Lower lobe of right lung (tissue), 2 donors: ENCODE results near the gene CACNA2D2. TPM values are rescaled to one million over a fixed set of nuclear protein-coding genes. Genes with fewer than 3 reads are reported as not detected.

Source experiments
- ATAC-seq, 2 donors: fragments of 200-7000 bp; cut with Tn5 transposase; one replicate each; pipeline ENCODE4 v1.9.1; 2020 to 2022; ENCODE audit warnings: mild to moderate bottlenecking in 2 of 2, moderate library complexity in 2 of 2
- DNase-seq: peaks from one replicate; pipeline ENCODE4 v3.0.0-alpha.2; 2020
- H3K27ac ChIP-seq: fragments of 200-600 bp; one replicate; pipeline ENCODE4 v1.8.0; 2022
- H3K27me3 ChIP-seq: fragments of 200-600 bp; one replicate; pipeline ENCODE4 v1.8.0; 2022; ENCODE audit warnings: low read depth
- H3K36me3 ChIP-seq: fragments of 200-600 bp; one replicate; pipeline ENCODE4 v1.8.0; 2022; ENCODE audit warnings: mild to moderate bottlenecking
- H3K4me1 ChIP-seq: fragments of 200-600 bp; one replicate; pipeline ENCODE4 v1.8.0; 2022
- H3K4me3 ChIP-seq: fragments of 200-600 bp; one replicate; pipeline ENCODE4 v1.8.0; 2022; ENCODE audit warnings: mild to moderate bottlenecking
- H3K9me3 ChIP-seq: fragments of 200-600 bp; one replicate; pipeline ENCODE4 v1.8.0; 2022
- intact Hi-C: fragments of 100-400 bp; cut with DNase I; formaldehyde crosslinking; loops from one replicate; pipeline ENCODE4 v1.11.0; 2022
- total RNA-seq: library from RNA; stranded (reverse); fragmentation: NEBNext Ultra II Directional; extraction: Animal tissue kit (Norgen Biotek cat#: 25700); gene quantifications from one replicate; pipeline ENCODE4 v1.2.1, GENCODE V29; 2021
- TF ChIP-seq, protein P1 (sequence below): fragments of 200-600 bp; IDR thresholded peaks from one replicate; pipeline ENCODE4 v1.8.0; 2022; ENCODE audit warnings: antibody characterized with exemption, mild to moderate bottlenecking
- donor health status: DM: no; HTN: yes; CAD: no; lungs with severe emphysema.

Gene CACNA2D2
- total RNA-seq, 1 donor from 2014 or later = 105 TPM

DNA sequence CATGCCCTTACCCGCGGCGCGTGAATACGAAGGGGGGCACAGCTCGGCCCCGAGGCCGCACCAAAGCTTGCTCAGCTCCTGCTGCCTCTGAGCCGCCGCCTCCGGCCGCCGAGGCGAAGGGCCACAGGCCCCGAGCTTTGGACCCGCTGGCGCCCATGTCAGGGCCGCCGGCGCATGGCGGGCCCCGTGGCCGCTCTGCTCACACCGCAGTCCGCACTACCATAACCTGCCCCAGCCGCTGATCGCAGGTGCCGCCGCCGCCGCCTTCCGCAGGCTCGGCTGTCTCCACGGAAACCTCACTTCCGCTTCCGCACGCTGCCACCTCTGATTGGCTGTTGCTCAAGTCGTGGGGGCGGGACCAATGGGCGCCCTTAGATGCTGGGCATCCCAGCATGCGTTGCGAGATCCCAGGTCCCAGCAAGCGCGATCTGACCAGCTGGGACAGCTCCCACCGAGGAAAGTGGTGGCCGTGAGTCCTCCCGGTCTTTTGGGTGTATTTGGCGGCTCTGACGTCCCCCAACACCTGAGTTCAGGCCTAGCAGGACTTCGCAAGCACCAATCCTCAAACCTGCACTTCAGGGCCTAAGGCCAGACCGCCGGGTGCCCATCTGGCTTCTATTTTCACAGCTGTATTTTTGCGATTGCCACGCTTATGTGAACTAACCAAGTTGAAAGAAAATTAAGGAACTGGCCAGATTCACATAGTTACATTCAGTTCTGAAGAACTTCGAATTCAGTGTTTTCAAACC lies 175.3 kb downstream of the CACNA2D2 start, which contains the start of gene TUSC2:
Gene TUSC2, minus strand, starts transcription at position 281 of the 749 bp plus-strand sequence. Its CDS starts 124 bp downstream, at position 157.
- peak within 1 kb of the TSS; percentile 97 for H3K4me3 ChIP-seq
- intact Hi-C loops = no loop called here
- H3K9me3 ChIP-seq = no peaks in the 10 kb centered on the region
- peak within 1 kb of the TSS; percentile 89 for H3K27ac ChIP-seq
- peaks cover 55% of the 10 kb centered on the region for H3K36me3 ChIP-seq
- H3K4me1 ChIP-seq = peaks cover 49% of the 10 kb centered on the region
- ATAC-seq (peak; percentile 92 to 94), DNase-seq (peak; percentile 99)
- no peaks in the 10 kb centered on the region for H3K27me3 ChIP-seq
- TF ChIP-seq, protein P1, sequence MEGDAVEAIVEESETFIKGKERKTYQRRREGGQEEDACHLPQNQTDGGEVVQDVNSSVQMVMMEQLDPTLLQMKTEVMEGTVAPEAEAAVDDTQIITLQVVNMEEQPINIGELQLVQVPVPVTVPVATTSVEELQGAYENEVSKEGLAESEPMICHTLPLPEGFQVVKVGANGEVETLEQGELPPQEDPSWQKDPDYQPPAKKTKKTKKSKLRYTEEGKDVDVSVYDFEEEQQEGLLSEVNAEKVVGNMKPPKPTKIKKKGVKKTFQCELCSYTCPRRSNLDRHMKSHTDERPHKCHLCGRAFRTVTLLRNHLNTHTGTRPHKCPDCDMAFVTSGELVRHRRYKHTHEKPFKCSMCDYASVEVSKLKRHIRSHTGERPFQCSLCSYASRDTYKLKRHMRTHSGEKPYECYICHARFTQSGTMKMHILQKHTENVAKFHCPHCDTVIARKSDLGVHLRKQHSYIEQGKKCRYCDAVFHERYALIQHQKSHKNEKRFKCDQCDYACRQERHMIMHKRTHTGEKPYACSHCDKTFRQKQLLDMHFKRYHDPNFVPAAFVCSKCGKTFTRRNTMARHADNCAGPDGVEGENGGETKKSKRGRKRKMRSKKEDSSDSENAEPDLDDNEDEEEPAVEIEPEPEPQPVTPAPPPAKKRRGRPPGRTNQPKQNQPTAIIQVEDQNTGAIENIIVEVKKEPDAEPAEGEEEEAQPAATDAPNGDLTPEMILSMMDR = no peak

DNA sequence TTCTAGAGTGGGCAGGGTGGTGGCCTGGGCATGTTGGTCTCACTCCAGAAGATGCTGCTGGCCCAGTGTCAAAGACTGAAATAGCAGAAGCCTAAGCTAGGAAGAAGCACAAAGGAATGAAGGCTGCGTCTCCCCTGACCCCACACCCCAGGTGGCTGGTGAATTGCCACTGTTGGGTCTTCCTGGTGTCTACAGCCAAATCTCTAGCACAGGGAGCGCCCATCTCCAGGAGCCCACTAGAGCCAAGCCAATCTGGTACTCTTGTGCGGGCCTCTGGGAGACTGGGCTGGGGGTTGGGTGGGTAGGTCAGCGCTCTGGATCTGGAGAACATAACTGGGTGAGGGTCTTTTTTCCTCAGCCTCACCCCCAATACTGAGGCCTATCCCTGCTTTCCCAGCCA lies 176.3 kb downstream of the CACNA2D2 start:
- no peak for DNase-seq
- Histone ChIP-seq H3K9me3 (no peaks in the 10 kb centered on the region), H3K4me3 (peak overlapping the region; percentile 97), H3K4me1 (peaks cover 59% of the 10 kb centered on the region), H3K27ac (peak overlapping the region; percentile 89), H3K36me3 (peaks cover 45% of the 10 kb centered on the region), H3K27me3 (no peaks in the 10 kb centered on the region)
- TF ChIP-seq, protein P1 = no peak
- ATAC-seq = no peak
- intact Hi-C loops = no loop called here

DNA sequence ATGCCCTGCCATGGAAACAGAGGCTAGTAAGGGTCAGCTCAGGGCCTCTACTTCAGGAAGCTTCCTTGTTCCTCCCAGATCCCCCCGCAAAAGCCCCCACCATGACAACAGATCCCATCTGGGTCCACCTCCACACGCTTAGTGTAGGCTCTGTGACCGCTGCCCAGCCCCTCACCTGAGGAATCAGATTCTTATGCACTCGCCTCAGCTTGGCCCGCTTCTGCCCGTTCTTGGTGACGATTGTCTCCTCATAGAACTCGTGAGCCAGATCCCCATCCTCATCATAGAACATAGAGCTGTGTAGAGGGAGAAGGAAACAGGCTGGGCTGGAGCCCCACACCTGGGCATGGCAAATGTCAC lies 177.3 kb downstream of the CACNA2D2 start:
- Histone ChIP-seq H3K27ac (no peak overlapping the region), H3K4me1 (peaks cover 63% of the 10 kb centered on the region), H3K27me3 (no peaks in the 10 kb centered on the region), H3K4me3 (no peak overlapping the region), H3K36me3 (peaks cover 36% of the 10 kb centered on the region), H3K9me3 (no peaks in the 10 kb centered on the region)
- intact Hi-C loops = no loop called here
- no peak for ATAC-seq
- DNase-seq = no peak
- TF ChIP-seq, protein P1 = no peak

DNA sequence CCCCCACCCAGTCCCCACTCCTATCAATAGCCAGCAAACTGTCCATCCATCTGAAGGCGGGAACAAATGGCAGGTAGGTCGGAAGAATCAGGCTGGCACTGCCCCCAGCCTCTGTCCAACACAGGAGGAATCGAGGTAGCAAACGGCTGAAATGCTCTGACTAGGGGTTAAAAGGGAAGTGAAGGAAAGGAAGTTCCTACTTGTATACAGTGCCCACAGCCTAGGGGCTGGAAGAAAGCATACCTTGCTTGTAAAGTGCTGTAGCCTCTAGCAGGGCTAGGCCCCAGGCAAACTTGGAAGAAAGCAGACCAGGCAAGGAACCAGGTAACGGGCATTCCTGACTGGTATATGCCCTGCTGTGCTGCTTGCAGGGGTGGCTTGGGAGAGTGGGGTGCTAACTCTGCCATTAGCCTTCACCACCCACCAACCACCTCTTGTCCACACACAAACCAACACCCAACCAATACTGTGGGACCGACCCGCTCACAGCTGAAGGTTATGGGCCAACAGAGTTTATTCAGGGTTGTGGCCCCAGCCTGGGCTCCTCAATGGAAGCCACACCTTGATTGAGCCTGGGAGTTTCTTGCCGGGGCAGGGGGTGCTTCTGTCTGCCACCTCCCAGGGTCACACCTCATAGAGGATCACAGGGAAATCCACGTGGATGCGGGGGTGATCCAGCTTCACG lies 177.8 kb downstream of the CACNA2D2 start:
- H3K9me3 ChIP-seq = no peaks in the 10 kb centered on the region
- H3K4me3 ChIP-seq = no peak overlapping the region
- H3K36me3 ChIP-seq = peaks cover 31% of the 10 kb centered on the region
- no peaks in the 10 kb centered on the region for H3K27me3 ChIP-seq
- TF ChIP-seq, protein P1 = no peak
- no peak for ATAC-seq
- intact Hi-C loops = no loop called here
- no peak for DNase-seq
- peak overlapping the region; percentile 98 for H3K27ac ChIP-seq
- H3K4me1 ChIP-seq = peaks cover 64% of the 10 kb centered on the region

DNA sequence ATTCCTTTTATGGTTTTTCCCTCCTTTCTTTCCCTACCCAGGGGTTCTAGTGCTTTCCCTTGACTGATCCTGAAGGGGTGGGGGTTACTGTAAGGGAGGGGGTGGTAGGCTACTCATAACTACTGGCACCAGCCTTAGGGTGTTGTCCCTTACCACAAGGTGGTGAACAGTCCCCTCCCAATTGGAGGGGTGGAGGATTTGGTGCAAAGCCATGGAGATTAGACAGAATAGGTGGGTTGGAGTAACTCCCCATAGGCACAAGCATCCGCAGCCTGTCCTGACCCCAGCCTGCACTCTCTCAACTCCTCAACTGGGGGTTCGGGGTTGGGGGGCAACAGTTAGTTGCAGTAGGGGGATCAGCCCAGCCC lies 178.3 kb downstream of the CACNA2D2 start:
- TF ChIP-seq, protein P1 = no peak
- H3K27me3 ChIP-seq = no peaks in the 10 kb centered on the region
- ATAC-seq = no peak
- H3K36me3 ChIP-seq = peaks cover 28% of the 10 kb centered on the region
- H3K9me3 ChIP-seq = no peaks in the 10 kb centered on the region
- peaks cover 69% of the 10 kb centered on the region for H3K4me1 ChIP-seq
- H3K4me3 ChIP-seq = no peak overlapping the region
- peak overlapping the region; percentile 98 for H3K27ac ChIP-seq
- intact Hi-C loops = no loop called here
- DNase-seq = no peak
